Measurements from ENCODE around the gene AKIRIN2. TPM values are rescaled to one million over a fixed set of nuclear protein-coding genes. Genes with fewer than 3 reads are reported as not detected.
A peak's percentile ranks its signal among the peaks of the same experiment; 100 is the strongest.

The AKIRIN2 gene
- total and polyA plus RNA-seq, 10 of the 15 experiments (the other 5 are each of a cell fraction or from before 2014, with no cell fraction given), result 12.7 to 82.2 (median 42.6) TPM

DNA sequence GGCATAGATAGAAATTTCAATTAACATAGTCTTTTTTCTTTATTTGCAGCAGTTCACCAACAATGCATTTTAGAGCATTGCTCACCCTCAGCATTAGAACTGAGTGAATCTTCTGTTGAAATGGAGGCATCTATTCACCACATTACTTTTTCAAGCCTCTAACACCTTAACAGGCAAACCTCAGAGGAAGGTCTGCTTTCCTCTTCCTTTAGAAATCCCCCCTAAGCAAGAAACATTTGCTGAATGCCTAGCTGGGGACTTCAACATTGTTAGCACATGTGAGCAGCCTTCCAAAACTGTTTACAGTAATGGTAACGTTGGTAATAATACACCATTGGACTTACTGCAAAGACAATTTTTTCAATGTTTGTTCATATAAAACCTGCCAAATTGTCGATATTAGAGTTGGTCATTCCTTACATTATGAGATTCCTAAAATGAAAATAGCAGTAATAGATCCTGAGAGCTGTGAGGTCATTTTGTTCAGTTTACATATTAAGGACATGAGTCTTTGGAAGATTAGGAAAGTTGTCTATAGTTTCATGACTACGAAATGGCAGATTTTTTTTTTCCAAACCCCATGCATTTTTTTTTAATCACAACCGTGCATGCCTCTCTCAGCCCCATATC is 20.6 kb upstream of the AKIRIN2 start:
- Histone ChIP-seq H3K36me3 (ENCODE audit: control insufficient read depth in 2 of 2, insufficient read depth in 2 of 2, low read length in 1 of 2) (no peaks in the 10 kb centered on the region), H3K4me2 (ENCODE audit: control insufficient read depth, insufficient read depth) (no peak overlapping the region), H4K20me1 (ENCODE audit: control insufficient read depth, insufficient read depth) (no peaks in the 10 kb centered on the region), H3K9ac (ENCODE audit: control insufficient read depth, insufficient read depth, low read length) (no peak overlapping the region), H3K4me3 (no peak overlapping the region), H3K27me3 (replicated peaks in 1 of 2; ENCODE audit: control insufficient read depth in 2 of 2, insufficient read depth in 2 of 2, low read length in 1 of 2) (no peaks in the 10 kb centered on the region), H2AFZ (ENCODE audit: control insufficient read depth, low read depth, low read length) (no peak overlapping the region), H3K27ac (ENCODE audit: control insufficient read depth, insufficient read depth) (peak overlapping the region; percentile 92), H3K79me2 (ENCODE audit: control insufficient read depth, insufficient read depth, low read length) (no peaks in the 10 kb centered on the region), H3K4me1 (ENCODE audit: control insufficient read depth, insufficient read depth, low read length) (peaks cover 38% of the 10 kb centered on the region), H3K9me3 (replicated peaks; ENCODE audit: control insufficient read depth, insufficient read depth, low read length) (no peaks in the 10 kb centered on the region)
- in situ Hi-C loops (cut with MboI) (no loop called here), intact Hi-C loops (cut with micrococcal nuclease; ENCODE audit: unreplicated experiment) (loop anchor here (1.0 kb wide), 1 partner anchor 17 kb away; no protein-coding TSS in a partner anchor)
- no TSS peak for BruUV-seq (replicated peaks)
- POLR2A ChIA-PET, result interaction anchor here (0.5 to 2.1 kb wide), 14 partner anchors 9 to 82 kb away, joined by 3 to 15 read pairs (median 6); partner anchors contain the start of gene AKIRIN2
- peak in 1 of 2 experiments; percentile 18; a peak in 1 of 4 replicates for TF ChIP-seq ETV6 (conservative IDR thresholded peaks at IDR 0.05 in 1 of 2, IDR thresholded peaks at IDR 0.05 in 1 of 2; ENCODE audit: borderline replicate concordance in 1 of 2, low read depth in 1 of 2)
- TF ChIP-seq RELB (IDR thresholded peaks at IDR 0.05; ENCODE audit: low read depth), result no peak
- TF ChIP-seq, protein P1, sequence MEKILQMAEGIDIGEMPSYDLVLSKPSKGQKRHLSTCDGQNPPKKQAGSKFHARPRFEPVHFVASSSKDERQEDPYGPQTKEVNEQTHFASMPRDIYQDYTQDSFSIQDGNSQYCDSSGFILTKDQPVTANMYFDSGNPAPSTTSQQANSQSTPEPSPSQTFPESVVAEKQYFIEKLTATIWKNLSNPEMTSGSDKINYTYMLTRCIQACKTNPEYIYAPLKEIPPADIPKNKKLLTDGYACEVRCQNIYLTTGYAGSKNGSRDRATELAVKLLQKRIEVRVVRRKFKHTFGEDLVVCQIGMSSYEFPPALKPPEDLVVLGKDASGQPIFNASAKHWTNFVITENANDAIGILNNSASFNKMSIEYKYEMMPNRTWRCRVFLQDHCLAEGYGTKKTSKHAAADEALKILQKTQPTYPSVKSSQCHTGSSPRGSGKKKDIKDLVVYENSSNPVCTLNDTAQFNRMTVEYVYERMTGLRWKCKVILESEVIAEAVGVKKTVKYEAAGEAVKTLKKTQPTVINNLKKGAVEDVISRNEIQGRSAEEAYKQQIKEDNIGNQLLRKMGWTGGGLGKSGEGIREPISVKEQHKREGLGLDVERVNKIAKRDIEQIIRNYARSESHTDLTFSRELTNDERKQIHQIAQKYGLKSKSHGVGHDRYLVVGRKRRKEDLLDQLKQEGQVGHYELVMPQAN (conservative IDR thresholded peaks at IDR 0.05), result no peak
- CTCF ChIA-PET, result interaction anchor here (0.6 to 2.1 kb wide), 7 partner anchors 8 to 99 kb away, joined by 3 to 10 read pairs (median 5); partner anchors contain the start of gene AKIRIN2
- 55% methylated on average over 4 of the region's 4 CpGs for WGBS (ENCODE audit: insufficient coverage, insufficient replicate concordance, low lambda C conversion rate, missing lambda C conversion rate)
- FAIRE-seq (peak; percentile 23), DNase-seq (ENCODE audit: low read depth, low spot score) (no peak), ATAC-seq (no peak)
- SMC1A ChIA-PET (ENCODE audit: uncharacterized antibody, unreplicated experiment), result interaction anchor here (0.7 to 4.2 kb wide), 17 partner anchors 9 to 764 kb away, joined by 3 to 36 read pairs (median 8); partner anchors contain the start of gene AKIRIN2
- RAD21 ChIA-PET (ENCODE audit: unreplicated experiment), result interaction anchor here (0.5 to 2.1 kb wide), 12 partner anchors 8 to 83 kb away, joined by 3 to 15 read pairs (median 6); partner anchors contain the start of gene AKIRIN2

Data from GM12878 (cell line).